ENCODE measurements around the gene KREMEN1.

GRCh38 chr22:29082826-29083545, 10.2 kb downstream of the KREMEN1 start:
- no peak for TF ChIP-seq CTCF (IDR thresholded peaks at IDR 0.05; ENCODE audit: poor library complexity)
- TF ChIP-seq EZH2 (IDR thresholded peaks at IDR 0.05; ENCODE audit: borderline replicate concordance): no peak
- TF ChIP-seq EZH2phosphoT487 (IDR thresholded peaks at IDR 0.05; ENCODE audit: low read depth, severe bottlenecking, unreplicated experiment): no peak
